NCI-H187 treated with DMSO at 0.1 percent for 48 hours (cell line): Measurements from ENCODE around the gene DNER.
"Not testable (repeated sequence)": the region's sequence is repeated elsewhere in the genome, so short reads cannot be mapped to it uniquely, and the experiment has no call there.

Experiments
- DNase-seq: peaks from one replicate; lab custom pipeline; 2025; lab: John Stamatoyannopoulos, UW

The DNER gene

DNA sequence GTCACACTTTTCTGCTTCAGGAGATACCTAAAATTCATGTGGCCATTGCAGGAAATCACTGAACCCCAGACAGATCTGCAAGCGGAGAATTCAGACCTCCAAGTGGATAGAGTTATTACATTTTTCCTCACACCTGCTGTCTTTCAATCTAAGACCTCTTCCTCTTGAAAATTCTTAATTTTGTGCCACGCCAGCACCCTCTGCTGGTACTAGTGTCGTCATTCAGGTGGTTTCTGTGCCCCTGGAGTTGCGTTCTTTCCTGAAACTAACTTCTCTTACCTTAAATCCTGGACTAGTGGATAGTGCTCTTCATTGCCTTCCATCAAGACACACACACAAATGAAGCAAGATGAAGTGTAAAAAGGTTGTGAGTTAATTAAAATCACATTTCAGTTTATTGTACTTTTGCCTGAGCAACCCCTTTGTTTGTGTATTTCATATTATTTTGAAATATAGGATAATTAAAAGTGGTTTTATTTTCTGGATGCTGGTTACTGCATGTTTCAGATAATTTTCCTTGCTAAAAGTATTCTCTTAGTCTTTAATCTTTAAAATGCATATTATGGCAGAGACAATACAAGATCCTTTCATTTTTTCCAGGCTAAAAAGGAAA lies 1.6 kb upstream of the DNER start:
- no peak for DNase-seq

DNA sequence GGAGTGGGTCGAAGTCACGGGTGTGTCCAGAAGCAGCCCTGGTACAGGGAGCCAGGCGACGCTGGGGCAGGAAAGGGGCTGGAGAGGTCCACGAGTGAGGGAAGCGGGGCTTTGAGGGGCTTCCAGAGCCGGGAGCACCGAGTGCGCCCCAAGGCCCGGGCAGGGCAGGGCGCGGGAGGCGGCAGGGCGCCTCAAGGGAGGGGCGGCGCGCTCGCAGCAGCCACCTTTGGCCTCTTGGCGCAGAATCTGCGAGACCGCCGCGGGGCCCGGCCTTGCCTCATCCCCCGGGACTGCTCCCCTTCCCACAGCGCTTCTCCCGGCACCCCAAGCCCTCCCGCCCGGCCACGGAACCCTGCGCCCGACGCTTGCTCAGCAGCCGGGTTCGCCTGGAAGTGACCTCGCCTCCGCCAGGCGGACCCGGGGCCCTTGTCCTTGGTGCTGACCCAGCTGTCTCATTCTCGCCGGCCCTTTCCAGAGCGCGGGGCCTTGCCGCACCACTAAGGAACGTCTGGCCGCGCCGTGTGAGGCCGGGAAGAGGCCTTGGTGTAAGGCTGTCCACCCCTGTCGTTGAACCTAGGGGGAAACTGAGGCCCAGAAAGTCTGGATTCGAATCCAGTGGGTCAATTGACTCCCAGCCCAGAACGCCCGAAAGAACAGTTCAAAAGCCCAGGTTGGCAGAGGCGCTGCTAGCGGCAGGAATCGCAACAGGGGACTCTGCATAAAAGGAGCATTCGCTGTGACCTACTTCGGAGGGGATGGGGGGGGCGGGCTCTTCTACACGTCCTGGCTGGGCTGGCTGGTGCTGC lies 584 bp upstream of the DNER start:
- no peak for DNase-seq

DNA sequence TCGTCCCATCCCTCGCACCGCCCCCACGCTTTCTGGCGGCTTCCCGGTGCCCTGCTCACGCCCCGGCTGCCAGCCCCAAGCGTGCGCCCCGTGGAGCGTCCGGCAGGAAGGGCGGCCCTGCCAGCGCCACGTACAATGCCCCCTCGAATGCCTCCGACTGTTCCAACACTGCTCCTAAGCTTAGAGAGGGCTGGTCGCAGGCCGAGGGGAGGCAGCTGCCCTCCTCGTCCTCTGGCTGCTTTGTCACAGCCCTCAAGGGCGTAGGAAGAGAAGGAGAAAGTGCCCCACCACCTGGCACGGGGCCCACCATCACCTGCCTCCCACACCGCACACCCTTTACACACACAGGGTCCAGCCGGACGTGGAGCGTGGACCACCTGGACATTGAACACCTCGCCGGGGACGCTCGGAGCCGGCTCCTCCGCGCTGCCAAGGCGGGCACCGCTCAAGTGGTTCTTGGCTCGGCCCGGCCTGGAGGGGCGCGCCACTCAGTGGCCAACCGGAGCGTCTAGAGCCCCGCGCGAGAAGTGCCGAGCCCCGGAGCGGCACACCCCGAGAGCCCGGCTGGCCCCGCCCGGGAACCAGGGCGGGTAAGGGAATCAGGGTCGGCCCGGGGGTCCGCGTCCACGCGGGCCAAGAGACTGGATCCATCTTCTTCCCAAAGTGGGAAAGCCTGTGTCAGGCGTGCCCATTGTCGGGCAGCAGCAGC lies 830 bp downstream of the DNER start:
- no peak for DNase-seq

DNA sequence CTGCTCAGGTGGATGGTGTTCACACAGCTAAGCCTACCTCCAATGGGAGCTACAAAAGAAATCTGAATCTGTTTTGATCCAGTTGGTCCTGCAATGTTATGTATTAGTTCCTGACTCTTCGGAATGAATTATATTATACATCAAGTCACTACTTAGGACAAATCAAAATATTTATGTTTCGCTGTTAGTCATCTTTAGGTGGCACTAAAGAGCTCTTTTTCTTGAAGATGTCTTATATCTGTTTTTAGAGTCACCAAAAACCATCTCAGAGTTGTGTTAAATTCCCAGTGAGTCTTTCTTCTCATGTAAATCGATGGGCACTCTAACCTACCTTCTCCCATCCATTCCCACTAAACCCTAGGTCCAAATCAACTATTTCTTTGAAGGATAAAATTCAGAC lies 2.2 kb downstream of the DNER start:
- no peak for DNase-seq

DNA sequence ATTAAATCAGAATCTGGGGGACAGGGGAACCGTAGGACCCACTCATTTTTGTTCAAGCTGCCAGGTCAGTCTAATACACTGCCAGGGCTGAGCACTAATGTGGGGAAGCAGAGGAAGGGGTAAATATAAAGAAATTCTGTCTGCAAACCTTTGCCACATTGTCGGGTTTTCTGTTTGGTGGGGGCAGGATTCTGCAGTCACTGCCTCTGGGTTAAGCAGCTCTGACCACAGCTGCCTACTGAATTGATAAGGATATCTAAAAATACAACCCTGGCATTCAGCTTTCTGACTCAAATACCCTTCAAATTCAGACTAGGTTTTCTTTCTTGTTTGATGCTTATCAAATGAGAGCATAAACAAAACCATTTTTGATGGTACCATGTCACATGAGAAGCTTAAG lies 6.0 kb downstream of the DNER start:
- no peak for DNase-seq

DNA sequence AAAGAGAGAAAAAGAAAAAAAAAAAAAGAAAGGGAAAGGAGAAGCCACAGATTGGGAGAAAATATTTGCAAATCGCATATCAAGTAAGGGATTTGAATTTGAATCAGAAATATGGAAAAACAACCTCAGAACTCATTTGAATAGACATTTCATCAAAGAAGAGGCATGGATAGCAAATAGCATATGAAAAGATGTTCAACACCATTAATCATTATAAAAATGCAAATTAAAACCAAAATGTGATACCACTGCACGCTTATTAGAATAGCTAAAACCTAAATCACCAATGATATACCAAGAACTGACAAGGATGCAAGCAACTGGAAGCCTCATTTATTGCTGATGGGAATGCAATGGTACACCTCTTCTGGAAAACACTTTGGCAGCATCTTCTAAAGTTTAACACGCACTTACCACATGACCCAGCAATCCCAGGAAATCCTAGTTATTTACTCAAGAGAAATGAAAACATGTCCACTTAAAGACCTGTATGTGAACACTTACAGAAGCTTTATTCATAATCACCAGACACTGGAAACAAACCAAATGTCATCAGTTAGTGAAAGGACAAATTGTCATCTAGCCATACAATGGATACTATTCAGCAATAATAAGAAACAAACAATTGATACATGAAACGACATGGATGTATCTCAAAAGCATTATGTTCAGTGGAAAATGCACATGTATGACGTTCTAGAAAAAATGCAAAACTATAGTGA lies 10.3 kb downstream of the DNER start:
- DNase-seq: no peak

DNA sequence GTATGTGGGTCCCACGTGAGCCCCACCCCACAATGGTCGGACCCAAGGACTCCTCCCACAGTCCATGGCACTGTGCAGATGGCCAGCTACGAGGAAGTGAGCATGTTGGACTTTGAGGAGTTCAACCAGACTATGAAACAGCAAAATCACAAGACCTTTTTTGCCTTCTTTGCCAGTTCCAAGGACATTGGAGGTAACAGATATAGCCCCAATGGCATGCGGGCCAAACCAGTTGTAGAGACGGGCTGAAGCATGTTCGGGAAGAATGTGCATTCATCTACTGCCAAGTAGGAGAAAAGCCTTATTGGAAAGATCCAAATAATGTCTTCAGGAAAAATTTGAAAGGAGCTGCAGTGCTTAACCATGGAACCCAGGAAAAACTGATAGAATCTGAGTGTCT lies 12.6 kb downstream of the DNER start:
- no peak for DNase-seq

DNA sequence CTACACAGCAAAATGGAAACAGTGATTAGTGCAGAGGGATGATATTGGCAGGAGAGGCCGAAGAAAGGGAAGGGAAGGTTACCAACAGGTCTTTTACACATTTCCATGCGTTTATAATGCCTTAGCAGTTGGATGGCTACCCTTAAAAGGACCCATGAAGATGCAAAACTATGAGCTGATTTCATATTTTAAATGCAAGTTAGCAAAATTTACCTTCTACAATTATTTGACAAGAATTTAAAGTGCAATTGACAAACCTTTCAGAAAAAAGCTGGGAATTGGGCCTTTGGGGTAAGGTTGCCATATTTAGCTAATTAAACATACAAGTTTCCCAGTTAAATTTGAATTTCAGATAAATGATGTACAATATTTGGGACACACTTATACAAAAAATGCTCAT lies 13.3 kb downstream of the DNER start:
- no peak for DNase-seq

DNA sequence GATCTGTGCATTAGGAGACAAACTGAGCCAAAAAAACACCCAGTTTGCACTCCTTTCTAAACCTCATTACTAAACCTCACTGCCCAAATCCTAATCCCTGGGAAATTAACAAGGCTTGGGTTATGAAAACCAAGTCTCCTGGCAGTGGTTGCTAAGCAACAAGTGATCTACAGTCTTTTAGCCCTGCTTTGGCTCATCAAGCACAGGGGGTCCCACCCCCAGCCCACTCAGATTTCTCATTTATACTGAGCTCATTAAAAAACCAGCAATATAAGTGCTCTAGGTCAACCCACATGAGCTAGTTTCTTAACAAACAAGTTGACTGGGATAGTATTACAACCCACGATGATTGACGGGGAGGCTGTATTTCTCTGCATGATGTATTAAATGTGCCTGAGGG lies 18.4 kb downstream of the DNER start:
- no peak for DNase-seq

DNA sequence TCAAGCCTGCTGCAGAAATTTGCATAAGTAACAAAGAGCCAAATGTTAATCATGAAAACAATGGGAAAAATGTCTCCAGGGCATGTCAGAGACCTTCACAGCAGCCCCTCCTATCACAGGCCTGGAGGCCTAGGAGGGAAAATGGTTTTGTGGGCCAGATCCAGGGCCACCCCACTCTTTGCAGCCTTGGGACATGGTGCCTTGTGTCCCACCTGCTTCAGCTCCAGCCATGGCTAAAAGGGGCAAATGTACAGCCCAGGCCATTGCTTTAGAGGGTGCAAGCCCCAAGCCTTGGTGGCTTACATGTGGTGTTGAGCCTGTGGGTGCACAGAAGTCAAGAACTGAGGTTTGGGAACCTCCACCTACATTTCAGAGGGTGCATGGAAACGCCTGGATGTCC lies 20.5 kb downstream of the DNER start:
- DNase-seq: not testable (repeated sequence)

DNA sequence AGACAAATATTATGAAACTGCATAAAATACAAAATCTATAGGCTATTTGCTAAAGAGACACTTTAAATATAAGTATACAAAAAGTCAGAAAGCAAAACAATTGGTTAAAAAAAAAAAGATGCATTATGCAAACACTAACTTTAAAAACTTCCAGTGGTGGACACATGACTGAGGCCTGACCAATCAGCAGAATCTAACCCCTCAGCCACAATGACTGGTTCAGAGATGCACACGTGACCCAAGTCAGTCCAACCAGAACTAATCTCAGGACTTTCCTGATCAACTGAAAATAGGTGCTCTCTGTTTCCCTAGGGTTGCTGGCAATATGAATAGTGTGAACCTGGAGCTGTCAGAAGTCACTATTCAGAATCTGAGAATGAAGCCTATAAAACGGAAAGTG lies 22.7 kb downstream of the DNER start:
- DNase-seq: no peak

DNA sequence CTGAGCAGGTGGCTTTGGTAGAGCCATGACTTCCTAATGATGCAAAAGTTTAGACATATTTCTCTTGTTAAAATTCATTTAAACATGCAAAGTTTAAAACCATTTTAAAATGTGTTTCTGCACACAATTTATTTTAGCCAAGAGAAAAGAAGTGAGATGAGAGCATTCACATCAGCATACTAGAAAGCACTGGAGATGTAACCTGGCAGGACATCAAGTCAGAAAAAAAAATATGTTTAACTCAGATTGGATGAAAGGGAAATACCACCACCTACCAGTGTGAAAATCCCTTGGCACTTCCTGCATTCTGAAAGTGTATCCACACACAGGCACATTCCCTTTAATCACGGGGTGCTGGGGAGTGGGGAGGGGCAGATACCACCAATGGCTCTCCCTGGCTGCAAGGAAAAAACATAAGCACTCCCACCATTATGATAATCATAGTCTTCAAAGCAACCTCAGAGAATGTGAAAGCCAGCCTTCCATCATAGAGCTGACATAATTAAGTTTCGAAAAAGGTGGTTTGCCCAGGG lies 25.0 kb downstream of the DNER start:
- no peak for DNase-seq

DNA sequence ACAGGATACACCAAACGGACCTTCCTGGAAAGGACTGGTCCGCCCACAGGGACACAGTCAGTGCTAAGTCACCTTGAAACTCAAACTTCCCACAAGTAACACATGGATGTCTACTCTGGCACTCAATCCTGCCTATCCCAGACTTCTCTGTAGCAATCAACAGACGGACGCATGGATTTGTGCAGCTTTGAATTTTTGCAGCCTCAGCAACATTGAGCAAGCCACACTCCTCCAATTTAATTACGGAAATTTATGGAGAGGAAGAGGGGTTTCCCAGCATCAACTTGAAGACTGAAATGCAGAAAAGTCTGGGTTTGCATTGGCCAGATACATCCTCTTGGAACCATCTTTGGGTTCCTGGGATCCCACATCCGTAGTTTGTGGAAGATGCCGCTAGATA lies 26.2 kb downstream of the DNER start:
- DNase-seq: no peak

DNA sequence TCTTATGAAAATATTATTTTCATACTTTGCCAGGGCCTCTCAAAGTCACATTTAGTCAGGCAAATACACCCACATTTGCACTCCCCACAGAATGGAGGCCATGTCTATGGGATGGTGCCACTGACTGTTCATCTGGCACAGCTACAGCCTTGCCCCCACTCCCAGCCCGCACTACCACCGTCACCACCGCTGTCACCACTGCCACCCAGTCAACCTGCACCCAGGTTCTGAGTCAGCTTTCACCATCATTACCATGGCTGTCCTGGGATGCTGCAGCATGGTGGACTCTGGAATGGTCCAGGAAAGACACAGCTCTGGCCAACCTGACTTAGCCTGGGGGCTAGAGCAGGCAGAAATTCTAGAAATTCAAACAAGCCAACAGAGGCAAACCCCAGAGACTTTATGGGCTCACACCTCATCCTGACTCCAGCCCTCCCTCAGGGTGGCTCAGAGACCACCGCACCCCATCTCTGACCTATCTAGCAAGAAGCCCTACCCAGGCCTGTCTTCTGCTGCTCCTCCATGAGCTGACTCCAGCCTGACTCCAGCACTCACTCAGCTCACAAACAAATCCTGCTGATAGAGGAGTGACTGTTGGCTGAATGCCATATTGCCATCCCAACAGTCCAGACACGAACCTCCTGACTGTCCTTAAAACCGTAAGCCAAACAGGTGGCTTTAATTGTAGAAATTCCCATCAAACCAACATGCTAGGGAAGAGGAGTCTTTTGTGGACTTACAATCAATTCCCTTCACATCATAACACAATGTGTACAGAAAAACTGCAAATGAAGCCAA lies 28.0 kb downstream of the DNER start:
- no peak for DNase-seq

DNA sequence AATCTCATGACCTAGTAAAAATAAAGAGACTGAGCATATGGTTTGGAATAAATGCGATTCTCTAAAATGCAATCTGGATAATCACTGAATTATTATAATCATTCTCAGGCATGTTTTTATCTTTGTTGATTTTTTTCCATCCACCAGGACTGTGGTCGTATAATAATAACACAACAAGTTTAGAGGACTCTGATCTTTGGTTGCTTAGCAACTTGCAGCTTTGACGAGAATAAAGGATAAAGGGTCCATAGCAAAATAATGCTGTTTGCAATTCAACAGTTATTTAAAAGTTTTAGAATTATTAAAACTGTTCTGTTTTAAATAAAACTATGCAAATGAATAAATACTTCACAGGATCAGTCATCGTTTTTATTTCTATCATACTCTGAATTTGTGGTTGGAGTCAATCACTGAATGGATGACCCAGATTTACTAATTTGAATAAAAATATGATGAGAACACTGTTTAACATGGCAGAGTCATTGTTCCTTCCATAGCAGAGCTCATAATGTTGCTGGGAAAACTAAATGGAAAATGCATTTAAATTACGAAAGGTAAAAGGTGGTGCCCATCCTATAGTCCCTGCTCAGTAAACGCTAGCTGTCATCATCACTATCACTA lies 29.3 kb downstream of the DNER start:
- no peak for DNase-seq

DNA sequence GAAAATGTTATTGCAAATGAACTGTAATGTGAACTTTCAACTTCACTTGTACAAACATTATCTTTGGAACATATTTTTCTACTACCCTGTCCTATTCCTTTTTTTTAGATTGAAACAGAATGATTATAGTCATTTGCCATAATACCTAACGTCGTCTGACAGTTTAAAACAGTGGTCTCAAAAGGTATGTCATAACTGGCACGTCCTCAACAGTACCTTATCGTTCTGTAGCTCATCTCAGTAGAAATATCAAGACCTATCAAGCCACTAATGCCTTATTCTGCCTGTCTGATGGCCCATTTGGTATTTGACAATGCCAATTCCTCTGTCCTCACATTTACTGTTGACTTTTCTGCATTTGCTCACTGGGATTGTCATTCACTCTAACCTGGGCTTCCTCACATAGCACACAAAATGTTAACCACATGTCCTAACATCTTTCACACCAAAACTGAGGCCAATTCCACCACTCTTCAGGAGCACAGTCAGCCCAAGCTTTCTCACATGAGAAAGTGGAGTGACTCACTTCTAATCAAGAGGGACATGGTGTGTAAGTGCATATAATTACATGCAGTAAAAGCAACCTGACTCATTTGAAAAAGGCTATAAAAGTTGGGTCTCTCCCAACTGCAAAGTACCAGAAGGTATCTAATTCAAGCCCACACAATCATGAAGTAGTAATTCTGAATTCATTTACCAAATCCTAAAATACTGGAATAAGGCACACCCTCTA lies 34.8 kb downstream of the DNER start:
- DNase-seq: no peak

DNA sequence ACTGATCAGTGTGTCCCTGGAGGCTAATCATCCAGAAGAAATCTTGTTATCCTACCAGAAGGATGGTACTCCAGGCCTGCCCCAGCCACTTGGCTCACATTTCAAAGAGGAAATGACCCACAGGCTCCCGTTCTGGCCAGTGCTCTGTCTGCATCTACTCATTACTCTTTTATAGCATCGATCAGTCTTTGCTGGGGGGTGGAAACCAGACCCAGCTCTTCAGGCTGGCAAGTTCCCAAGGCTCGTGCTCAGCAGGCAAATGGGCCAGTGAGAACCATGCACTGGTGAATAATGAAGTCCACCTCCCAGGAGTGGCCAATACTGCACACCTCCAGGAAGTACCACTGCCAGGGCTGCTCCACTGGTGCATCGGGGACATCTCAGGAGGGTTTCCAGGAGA lies 38.8 kb downstream of the DNER start:
- DNase-seq: no peak

DNA sequence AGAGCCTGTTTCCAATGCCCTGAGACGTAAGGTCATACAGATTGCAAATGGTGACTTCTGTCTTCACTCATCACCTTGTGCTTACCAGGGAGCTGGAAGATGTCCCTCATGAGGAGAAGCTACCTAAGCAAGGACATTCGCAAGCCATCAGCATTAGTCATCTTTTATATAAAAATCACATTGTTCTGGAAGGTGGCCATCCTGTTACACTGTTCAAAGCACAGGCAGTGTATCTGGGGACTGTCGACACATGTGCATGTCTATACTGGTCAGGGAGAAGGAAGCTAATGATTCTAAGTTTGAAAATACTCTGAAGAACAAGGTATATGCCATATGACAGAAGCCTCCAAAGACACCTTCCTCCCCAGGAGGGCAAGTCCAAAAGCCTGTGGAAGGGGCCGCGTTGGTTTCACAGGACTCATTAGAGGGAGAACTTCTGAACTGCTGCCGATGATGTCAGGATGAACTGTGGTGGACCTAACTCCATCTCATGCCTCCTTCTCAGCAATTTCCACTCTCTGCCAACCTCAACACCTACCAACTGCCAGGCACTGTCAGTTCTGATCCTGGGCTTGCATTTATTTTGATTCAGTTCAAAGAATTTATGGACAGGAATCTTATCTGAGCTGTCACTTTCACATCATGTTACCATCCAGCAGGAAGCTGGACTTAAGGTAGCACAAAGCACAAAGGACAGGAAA lies 39.4 kb downstream of the DNER start:
- no peak for DNase-seq

DNA sequence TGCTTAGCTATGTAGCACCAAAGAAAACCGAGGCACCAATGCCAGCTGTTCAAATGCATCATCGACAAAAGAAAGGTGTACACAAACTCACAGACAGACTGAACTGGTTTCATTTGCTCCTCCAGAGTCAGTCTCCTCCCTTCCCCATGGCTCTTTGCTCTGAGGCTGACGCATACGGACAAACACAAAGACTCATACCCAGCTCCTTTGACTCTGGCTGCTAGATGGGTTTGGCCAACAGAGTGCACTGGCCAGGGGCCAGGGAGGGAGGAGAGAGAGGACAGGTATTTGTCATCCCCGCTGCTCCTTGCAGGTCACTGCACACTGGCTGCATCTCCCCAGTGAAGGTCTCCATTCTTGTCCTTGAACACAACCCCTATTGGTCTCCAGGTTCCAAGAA lies 40.7 kb downstream of the DNER start:
- DNase-seq: no peak

DNA sequence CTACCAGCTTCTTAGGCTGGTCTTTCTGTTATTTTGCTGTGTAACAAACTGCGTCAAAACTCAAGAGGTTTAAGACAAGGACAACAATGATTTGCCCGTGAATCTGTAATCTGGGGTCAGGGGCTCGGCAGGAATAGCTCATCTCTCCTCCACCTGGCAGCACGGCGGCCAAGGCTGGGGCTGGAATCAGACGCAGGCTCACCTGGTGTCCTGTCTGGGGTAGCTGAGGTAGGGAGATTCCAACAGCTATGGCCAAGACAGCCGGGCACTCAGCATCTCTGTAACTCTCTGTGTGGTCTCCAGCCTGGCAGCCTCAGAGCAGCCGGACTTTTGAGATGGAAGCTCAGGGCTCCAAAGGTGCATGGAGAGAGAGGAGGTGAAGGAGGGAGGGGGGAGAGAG lies 42.3 kb downstream of the DNER start:
- DNase-seq: no peak
